SK-N-SH treated with all-trans-retinoic acid at 6 μM for 48 hours (cell line): Measurements from ENCODE around the gene ITPR2.

Experiments
- ATAC-seq: fragments of 200-7000 bp; cut with Tn5 transposase; 3 replicates; pipeline ENCODE4 v1.9.1; 2020; ENCODE audit warnings: mild to moderate bottlenecking, moderate library complexity
- ARNTL ChIP-seq: fragments of 450-650 bp; formaldehyde crosslinking; IDR thresholded peaks from 2 replicates; pipeline ENCODE4 v1.5.0; 2020; ENCODE audit warnings: low read depth, mild to moderate bottlenecking, moderate library complexity, borderline replicate concordance
- BACH2 ChIP-seq: fragments of 250-450 bp; sonication (Bioruptor Pico); IDR thresholded peaks from 2 replicates; pipeline ENCODE4 v1.9.0; 2021; ENCODE audit warnings: mild to moderate bottlenecking, borderline replicate concordance
- CSDC2 ChIP-seq: fragments of 250-450 bp; sonication (Bioruptor Pico); IDR thresholded peaks from 2 replicates; pipeline ENCODE4 v1.5.0; 2020; ENCODE audit warnings: mild to moderate bottlenecking, moderate library complexity
- CSRNP3 ChIP-seq: fragments of 250-450 bp; sonication (Bioruptor Pico); IDR thresholded peaks from 2 replicates; pipeline ENCODE4 v1.5.1; 2021; ENCODE audit warnings: mild to moderate bottlenecking, moderate library complexity
- ESRRG ChIP-seq: fragments of 250-450 bp; sonication (Bioruptor Pico); IDR thresholded peaks from 2 replicates; pipeline ENCODE4 v1.6.1; 2021; ENCODE audit warnings: mild to moderate bottlenecking
- GLIS3 ChIP-seq: fragments of 250-450 bp; sonication (Bioruptor Pico); IDR thresholded peaks from 2 replicates; pipeline ENCODE4 v1.5.0; 2020; ENCODE audit warnings: mild to moderate bottlenecking, moderate library complexity
- OSR1 ChIP-seq: fragments of 250-450 bp; sonication (Bioruptor Pico); IDR thresholded peaks from 2 replicates; pipeline ENCODE4 v1.8.0; 2022; ENCODE audit warnings: moderate library complexity, mild to moderate bottlenecking, inconsistent platforms
- PATZ1 ChIP-seq: fragments of 250-450 bp; sonication (Bioruptor Pico); IDR thresholded peaks from 2 replicates; pipeline ENCODE4 v1.8.0; 2020; ENCODE audit warnings: mild to moderate bottlenecking, moderate library complexity, borderline replicate concordance
- POU6F1 ChIP-seq: fragments of 250-450 bp; sonication (Bioruptor Pico); IDR thresholded peaks from 2 replicates; pipeline ENCODE4 v1.8.0; 2021; ENCODE audit warnings: low read depth, mild to moderate bottlenecking, moderate library complexity, borderline replicate concordance
- RARB ChIP-seq: fragments of 250-450 bp; sonication (Bioruptor Pico); IDR thresholded peaks from 2 replicates; pipeline ENCODE4 v1.8.0; 2021; ENCODE audit warnings: mild to moderate bottlenecking, moderate library complexity
- SNAI2 ChIP-seq: fragments of 250-450 bp; sonication (Bioruptor Pico); IDR thresholded peaks from 2 replicates; pipeline ENCODE4 v1.5.0; 2020; ENCODE audit warnings: mild to moderate bottlenecking, moderate library complexity
- TCF4 ChIP-seq: fragments of 250-450 bp; sonication (Bioruptor Pico); IDR thresholded peaks from 2 replicates; pipeline ENCODE4 v1.8.0; 2021; ENCODE audit warnings: mild to moderate bottlenecking, moderate library complexity, borderline replicate concordance
- TOX ChIP-seq: fragments of 250-450 bp; sonication (Bioruptor Pico); IDR thresholded peaks from 2 replicates; pipeline ENCODE4 v1.8.0; 2021; ENCODE audit warnings: mild to moderate bottlenecking, moderate library complexity, borderline replicate concordance
- TSHZ2 ChIP-seq: fragments of 250-450 bp; sonication (Bioruptor Pico); IDR thresholded peaks from 2 replicates; pipeline ENCODE4 v1.5.0; 2020; ENCODE audit warnings: mild to moderate bottlenecking, moderate library complexity
- ZC3H10 ChIP-seq: fragments of 250-450 bp; sonication (Bioruptor Pico); IDR thresholded peaks from 2 replicates; pipeline ENCODE4 v1.5.1; 2021; ENCODE audit warnings: mild to moderate bottlenecking, moderate library complexity
- ZFP3 ChIP-seq: fragments of 250-450 bp; sonication (Bioruptor Pico); IDR thresholded peaks from 2 replicates; pipeline ENCODE4 v1.5.0; 2020; ENCODE audit warnings: mild to moderate bottlenecking, moderate library complexity
- ZFP30 ChIP-seq: fragments of 450-650 bp; formaldehyde crosslinking; IDR thresholded peaks from 2 replicates; pipeline ENCODE4 v1.5.0; 2022; ENCODE audit warnings: mild to moderate bottlenecking, moderate library complexity
- ZNF565 ChIP-seq: fragments of 450-650 bp; formaldehyde crosslinking; conservative IDR thresholded peaks from 2 replicates; pipeline ENCODE4 v1.5.0; 2020; ENCODE audit warnings: low read depth, mild to moderate bottlenecking, moderate library complexity
- ZNF70 ChIP-seq: fragments of 450-650 bp; formaldehyde crosslinking; IDR thresholded peaks from 2 replicates; pipeline ENCODE4 v1.5.0; 2020; ENCODE audit warnings: mild to moderate bottlenecking, moderate library complexity
- ZNF8 ChIP-seq: fragments of 450-650 bp; formaldehyde crosslinking; IDR thresholded peaks from 2 replicates; pipeline ENCODE4 v1.5.0; 2020; ENCODE audit warnings: mild to moderate bottlenecking, moderate library complexity

The ITPR2 gene

GRCh38 chr12:26572137-26572536, 260.9 kb downstream of the ITPR2 start:
- ATAC-seq, result no peak
- no peak for TF ChIP-seq GLIS3 (CRISPR knock-in tag)
- no peak for TF ChIP-seq ZNF70 (CRISPR knock-in tag)
- TF ChIP-seq ZFP3, result no peak
- no peak for TF ChIP-seq ESRRG (CRISPR knock-in tag)
- TF ChIP-seq ARNTL (CRISPR knock-in tag), result no peak
- TF ChIP-seq ZFP30, result no peak
- TF ChIP-seq SNAI2 (CRISPR knock-in tag), result no peak
- no peak for TF ChIP-seq ZC3H10 (CRISPR knock-in tag)
- TF ChIP-seq PATZ1 (CRISPR knock-in tag), result no peak
- TF ChIP-seq ZNF8 (CRISPR knock-in tag), result no peak
- TF ChIP-seq CSRNP3 (CRISPR knock-in tag), result no peak

GRCh38 chr12:26571560-26571959, 261.4 kb downstream of the ITPR2 start:
- no peak for TF ChIP-seq ZC3H10 (CRISPR knock-in tag)
- TF ChIP-seq TSHZ2 (CRISPR knock-in tag), result no peak
- no peak for TF ChIP-seq TOX
- TF ChIP-seq BACH2 (CRISPR knock-in tag), result no peak
- no peak for TF ChIP-seq ZNF70 (CRISPR knock-in tag)
- no peak for TF ChIP-seq OSR1 (CRISPR knock-in tag)
- TF ChIP-seq ZNF565 (CRISPR knock-in tag), result no peak
- no peak for ATAC-seq

GRCh38 chr12:26567126-26567525, 265.9 kb downstream of the ITPR2 start:
- no peak for ATAC-seq
- no peak for TF ChIP-seq CSDC2 (CRISPR knock-in tag)
- no peak for TF ChIP-seq TSHZ2 (CRISPR knock-in tag)
- TF ChIP-seq POU6F1 (CRISPR knock-in tag), result no peak
- TF ChIP-seq ZNF565 (CRISPR knock-in tag), result no peak
- TF ChIP-seq TCF4 (CRISPR knock-in tag), result no peak
- TF ChIP-seq PATZ1 (CRISPR knock-in tag), result no peak
- no peak for TF ChIP-seq ZNF70 (CRISPR knock-in tag)
- no peak for TF ChIP-seq RARB (CRISPR knock-in tag)
- no peak for TF ChIP-seq ZFP3
- TF ChIP-seq, all 23 proteins: peak for 0
